IPS DF 6.9 (cell line): Measurements from ENCODE around the gene HS6ST2.

Source experiments
- DNase-seq: peaks from one replicate; pipeline ENCODE4 v3.0.0-alpha.2; 2013; ENCODE audit warnings: low read depth, low spot score
- H3K27ac ChIP-seq: one replicate; pipeline ENCODE4 v1.5.1; 2013; ENCODE audit warnings: low read length, control low read depth
- H3K27me3 ChIP-seq: 2 replicates; pipeline ENCODE4 v1.6.1; 2013; ENCODE audit warnings: mild to moderate bottlenecking, low read length; ENCODE audit not compliant: control insufficient read depth, insufficient read depth
- H3K36me3 ChIP-seq: 2 replicates; pipeline ENCODE4 v1.6.1; 2013; ENCODE audit warnings: low read length; ENCODE audit not compliant: control insufficient read depth, insufficient read depth
- H3K4me1 ChIP-seq: 2 replicates; pipeline ENCODE4 v1.6.1; 2013; ENCODE audit warnings: low read length; ENCODE audit not compliant: control insufficient read depth, insufficient read depth
- H3K4me3 ChIP-seq: 2 replicates; pipeline ENCODE4 v1.5.1; 2013; ENCODE audit warnings: mild to moderate bottlenecking, low read length
- H3K9me3 ChIP-seq: 2 replicates; pipeline ENCODE4 v1.6.1; 2013; ENCODE audit warnings: low read length, inconsistent platforms; ENCODE audit not compliant: control insufficient read depth, insufficient read depth
- WGBS: extraction: QIAGEN DNeasy Blood & Tissue Kit; methylation state at CpG from one replicate; pipeline ENCODE4 v1.1.7; 2013; ENCODE audit warnings: mixed read lengths, missing lambda C conversion rate; ENCODE audit not compliant: insufficient read length, insufficient coverage; 5-methylcytosine and 5-hydroxymethylcytosine counted together

Gene HS6ST2

GRCh38 chrX:132610536-132610935 lies 347.9 kb downstream of the HS6ST2 start:
- Histone ChIP-seq H3K4me3 (no peak overlapping the region), H3K36me3 (no peaks in the 10 kb centered on the region), H3K4me1 (no peaks in the 10 kb centered on the region), H3K9me3 (no peaks in the 10 kb centered on the region), H3K27me3 (no peaks in the 10 kb centered on the region), H3K27ac (no peak overlapping the region)
- no CpG with 5 or more reads among the region's 4 CpGs for WGBS
- DNase-seq: no peak

- Histone ChIP-seq H3K36me3 (no peaks in the 10 kb centered on the region), H3K9me3 (no peaks in the 10 kb centered on the region), H3K4me1 (no peaks in the 10 kb centered on the region), H3K27me3 (no peaks in the 10 kb centered on the region), H3K27ac (no peak overlapping the region), H3K4me3 (no peak overlapping the region)
- no peak for DNase-seq
- WGBS: no CpG with 5 or more reads among the region's 1 CpG
Measured at GRCh38 chrX:132609362-132609848, 349.0 kb downstream of the HS6ST2 start.

GRCh38 chrX:132603700-132604286 lies 354.6 kb downstream of the HS6ST2 start:
- no peak overlapping the region for H3K27ac ChIP-seq
- no peak for DNase-seq
- WGBS: no CpG with 5 or more reads among the region's 6 CpGs

GRCh38 chrX:132602701-132603100 lies 355.7 kb downstream of the HS6ST2 start:
- Histone ChIP-seq H3K4me1 (no peaks in the 10 kb centered on the region), H3K9me3 (no peaks in the 10 kb centered on the region), H3K27ac (no peak overlapping the region), H3K36me3 (no peaks in the 10 kb centered on the region), H3K4me3 (no peak overlapping the region), H3K27me3 (no peaks in the 10 kb centered on the region)
- no CpG with 5 or more reads among the region's 4 CpGs for WGBS
- DNase-seq: no peak

More at GRCh38 chrX:132603700-132604286, 354.6 kb downstream of the HS6ST2 start:
- no peaks in the 10 kb centered on the region for H3K27me3 ChIP-seq
- no peak overlapping the region for H3K4me3 ChIP-seq
- no peaks in the 10 kb centered on the region for H3K4me1 ChIP-seq
- H3K9me3 ChIP-seq: no peaks in the 10 kb centered on the region
- no peaks in the 10 kb centered on the region for H3K36me3 ChIP-seq

GRCh38 chrX:132594999-132595398 lies 363.4 kb downstream of the HS6ST2 start:
- H3K9me3 ChIP-seq: no peaks in the 10 kb centered on the region
- WGBS: no CpG with 5 or more reads among the region's 3 CpGs
- H3K4me3 ChIP-seq: no peak overlapping the region
- no peak overlapping the region for H3K27ac ChIP-seq
- DNase-seq: no peak
- no peaks in the 10 kb centered on the region for H3K4me1 ChIP-seq
- H3K27me3 ChIP-seq: no peaks in the 10 kb centered on the region
- H3K36me3 ChIP-seq: no peaks in the 10 kb centered on the region

GRCh38 chrX:132594129-132594528 lies 364.3 kb downstream of the HS6ST2 start:
- WGBS: no CpG with 5 or more reads among the region's 5 CpGs
- Histone ChIP-seq H3K27me3 (no peaks in the 10 kb centered on the region), H3K36me3 (no peaks in the 10 kb centered on the region), H3K4me1 (no peaks in the 10 kb centered on the region), H3K27ac (no peak overlapping the region), H3K4me3 (no peak overlapping the region), H3K9me3 (no peaks in the 10 kb centered on the region)
- DNase-seq: no peak

- no CpG with 5 or more reads among the region's 2 CpGs for WGBS
- Histone ChIP-seq H3K4me3 (no peak overlapping the region), H3K27me3 (no peaks in the 10 kb centered on the region), H3K4me1 (no peaks in the 10 kb centered on the region), H3K27ac (no peak overlapping the region), H3K36me3 (no peaks in the 10 kb centered on the region), H3K9me3 (no peaks in the 10 kb centered on the region)
- no peak for DNase-seq
Measured at GRCh38 chrX:132592880-132593279, 365.5 kb downstream of the HS6ST2 start.

- no peak for DNase-seq
- no peaks in the 10 kb centered on the region for H3K36me3 ChIP-seq
- H3K9me3 ChIP-seq: no peaks in the 10 kb centered on the region
- no peak overlapping the region for H3K27ac ChIP-seq
- no peaks in the 10 kb centered on the region for H3K27me3 ChIP-seq
- H3K4me3 ChIP-seq: no peak overlapping the region
- H3K4me1 ChIP-seq: no peaks in the 10 kb centered on the region
- no CpG with 5 or more reads among the region's 3 CpGs for WGBS
Measured at GRCh38 chrX:132591719-132592275, 366.6 kb downstream of the HS6ST2 start.

GRCh38 chrX:132590350-132591026 lies 367.9 kb downstream of the HS6ST2 start:
- H3K9me3 ChIP-seq: no peaks in the 10 kb centered on the region
- H3K4me1 ChIP-seq: no peaks in the 10 kb centered on the region
- no peak overlapping the region for H3K27ac ChIP-seq
- WGBS: no CpG with 5 or more reads among the region's 2 CpGs
- no peaks in the 10 kb centered on the region for H3K27me3 ChIP-seq
- H3K36me3 ChIP-seq: no peaks in the 10 kb centered on the region
- no peak for DNase-seq
- H3K4me3 ChIP-seq: no peak overlapping the region

- H3K27me3 ChIP-seq: no peaks in the 10 kb centered on the region
- no peak overlapping the region for H3K4me3 ChIP-seq
- no CpG with 5 or more reads among the region's 4 CpGs for WGBS
- no peaks in the 10 kb centered on the region for H3K36me3 ChIP-seq
- DNase-seq: no peak
- H3K27ac ChIP-seq: no peak overlapping the region
- no peaks in the 10 kb centered on the region for H3K9me3 ChIP-seq
- H3K4me1 ChIP-seq: no peaks in the 10 kb centered on the region
Measured at GRCh38 chrX:132584936-132585335, 373.5 kb downstream of the HS6ST2 start.
